ENCODE data around the gene MARCHF4. TPM values are rescaled to one million over a fixed set of nuclear protein-coding genes. Genes with fewer than 3 reads are reported as not detected.
A peak's percentile ranks its signal among the peaks of the same experiment; 100 is the strongest.

MARCHF4 gene
- total RNA-seq, 1 donor from 2014 or later, result 0.13 TPM

GRCh38 chr2:216351172-216351925, 20.9 kb downstream of the MARCHF4 start:
- DNase-seq (ENCODE audit: low read depth in 2 of 2), result no peak

- peak in 1 of 2 donors; percentile 51 for DNase-seq (ENCODE audit: low read depth in 2 of 2)
These were observed 22.0 kb downstream of the MARCHF4 start for GRCh38 chr2:216350214-216350791.

DNA sequence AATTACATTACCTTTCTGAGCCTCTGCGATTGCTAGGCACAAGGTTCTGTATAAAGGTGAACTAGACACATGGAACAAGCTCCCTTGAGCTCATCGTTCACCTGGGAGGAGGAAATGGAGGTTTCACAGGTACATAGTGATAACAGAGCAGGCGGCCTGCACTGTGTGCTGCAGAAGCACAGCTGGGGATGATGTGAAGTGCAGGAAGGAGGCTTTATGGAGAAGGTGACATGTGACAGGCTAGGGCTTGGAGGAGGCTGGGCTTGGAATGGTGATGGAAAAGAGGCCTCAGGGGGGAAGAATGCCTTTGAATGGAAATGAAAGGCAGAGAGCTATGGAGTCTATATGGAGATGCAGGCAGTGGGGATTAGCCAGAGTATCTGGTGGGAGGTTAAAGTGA, 22.9 kb downstream of the MARCHF4 start:
- DNase-seq (ENCODE audit: low read depth in 2 of 2), result no peak

DNA sequence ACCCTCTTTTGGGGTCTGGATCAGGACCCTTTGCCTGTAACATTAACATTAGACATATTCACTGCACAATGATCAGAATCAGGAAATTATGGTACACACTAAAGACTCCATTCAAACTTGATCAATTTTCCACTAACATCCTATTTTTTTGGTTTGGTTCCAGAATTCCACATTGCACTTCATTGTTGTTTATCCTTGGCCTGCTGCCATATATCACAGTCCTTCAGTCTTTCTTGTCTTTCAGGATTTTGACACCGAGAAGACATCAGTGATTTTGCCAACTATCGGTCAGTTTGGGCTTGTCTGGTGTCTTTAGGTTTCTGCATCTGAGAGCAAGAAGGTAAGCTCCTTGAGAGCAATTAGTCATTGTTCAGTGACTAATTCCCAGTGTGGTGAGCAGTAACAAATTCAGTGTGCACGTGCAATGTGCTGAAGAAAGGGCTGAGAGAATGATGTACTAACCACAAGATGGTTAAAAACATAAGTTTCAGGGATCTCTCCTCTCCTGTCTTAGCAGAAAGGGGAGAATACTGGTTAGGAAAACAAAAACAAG, 23.5 kb downstream of the MARCHF4 start:
- DNase-seq (ENCODE audit: low read depth in 2 of 2), result peak in 1 of 2 donors; percentile 61

- peak in 1 of 2 donors; percentile 50 for DNase-seq (ENCODE audit: low read depth in 2 of 2)
These were observed 25.5 kb downstream of the MARCHF4 start for GRCh38 chr2:216346781-216347180.

DNA sequence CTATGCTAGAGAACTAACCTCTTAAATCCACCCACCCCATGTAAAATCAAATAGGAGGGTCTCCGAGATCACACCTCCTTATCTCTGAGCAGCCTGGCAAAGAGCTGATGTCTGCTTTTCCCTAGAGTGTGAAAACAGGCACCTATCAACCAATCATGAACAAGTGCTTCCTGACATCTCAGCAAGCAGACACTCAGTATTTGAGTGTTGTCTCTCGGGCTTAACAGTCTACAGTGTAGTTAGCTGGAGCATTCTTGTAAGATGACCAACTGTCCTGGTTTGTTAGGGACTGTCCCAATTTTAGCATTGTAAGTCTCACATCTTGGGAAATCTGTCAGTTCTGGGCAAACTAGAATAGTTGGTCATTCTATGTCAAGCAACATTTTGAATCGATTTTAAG, 26.4 kb downstream of the MARCHF4 start:
- no peak for DNase-seq (ENCODE audit: low read depth in 2 of 2)

GRCh38 chr2:216344950-216345300, 27.4 kb downstream of the MARCHF4 start:
- no peak for DNase-seq (ENCODE audit: low read depth in 2 of 2)

GRCh38 chr2:216344206-216344949, 27.9 kb downstream of the MARCHF4 start:
- no peak for DNase-seq (ENCODE audit: low read depth in 2 of 2)

DNA sequence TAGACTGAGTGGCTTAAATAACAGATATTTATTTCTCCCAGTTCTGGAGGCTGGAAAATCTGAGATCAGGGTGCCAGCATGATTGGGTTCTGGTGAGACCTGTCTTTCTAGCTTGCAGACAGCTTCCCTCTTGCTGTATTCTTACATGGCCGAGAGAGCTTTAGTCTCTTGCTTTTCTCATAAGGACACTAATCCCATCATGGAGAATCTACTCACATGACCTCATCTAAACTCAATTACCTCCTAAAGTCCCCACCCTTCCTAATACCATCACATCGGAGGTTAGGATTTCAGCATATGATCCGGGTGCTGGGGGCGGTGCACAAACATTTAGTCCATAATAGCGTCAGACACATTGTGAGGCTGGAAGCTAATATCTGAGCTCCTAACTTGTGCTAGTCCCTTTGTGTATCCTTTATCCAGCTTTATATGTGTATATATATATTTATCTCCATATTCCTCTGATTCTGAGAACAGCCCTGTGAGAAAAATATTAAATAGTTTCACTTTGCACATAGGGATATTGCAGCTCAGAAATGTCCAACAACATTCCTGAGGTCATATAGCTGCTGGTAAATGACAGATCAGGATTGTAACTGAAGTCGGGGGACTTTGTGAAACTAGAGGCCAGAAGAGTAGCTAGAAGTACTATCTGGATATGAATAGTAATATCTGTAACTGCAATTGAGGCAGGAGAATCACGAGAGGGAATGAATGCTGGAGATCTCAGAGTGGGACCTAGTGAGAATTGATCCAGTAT, 28.9 kb downstream of the MARCHF4 start:
- no peak for DNase-seq (ENCODE audit: low read depth in 2 of 2)

GRCh38 chr2:216341121-216341520, 31.2 kb downstream of the MARCHF4 start:
- no peak for DNase-seq (ENCODE audit: low read depth in 2 of 2)

GRCh38 chr2:216340280-216340631, 32.0 kb downstream of the MARCHF4 start:
- no peak for DNase-seq (ENCODE audit: low read depth in 2 of 2)

DNA sequence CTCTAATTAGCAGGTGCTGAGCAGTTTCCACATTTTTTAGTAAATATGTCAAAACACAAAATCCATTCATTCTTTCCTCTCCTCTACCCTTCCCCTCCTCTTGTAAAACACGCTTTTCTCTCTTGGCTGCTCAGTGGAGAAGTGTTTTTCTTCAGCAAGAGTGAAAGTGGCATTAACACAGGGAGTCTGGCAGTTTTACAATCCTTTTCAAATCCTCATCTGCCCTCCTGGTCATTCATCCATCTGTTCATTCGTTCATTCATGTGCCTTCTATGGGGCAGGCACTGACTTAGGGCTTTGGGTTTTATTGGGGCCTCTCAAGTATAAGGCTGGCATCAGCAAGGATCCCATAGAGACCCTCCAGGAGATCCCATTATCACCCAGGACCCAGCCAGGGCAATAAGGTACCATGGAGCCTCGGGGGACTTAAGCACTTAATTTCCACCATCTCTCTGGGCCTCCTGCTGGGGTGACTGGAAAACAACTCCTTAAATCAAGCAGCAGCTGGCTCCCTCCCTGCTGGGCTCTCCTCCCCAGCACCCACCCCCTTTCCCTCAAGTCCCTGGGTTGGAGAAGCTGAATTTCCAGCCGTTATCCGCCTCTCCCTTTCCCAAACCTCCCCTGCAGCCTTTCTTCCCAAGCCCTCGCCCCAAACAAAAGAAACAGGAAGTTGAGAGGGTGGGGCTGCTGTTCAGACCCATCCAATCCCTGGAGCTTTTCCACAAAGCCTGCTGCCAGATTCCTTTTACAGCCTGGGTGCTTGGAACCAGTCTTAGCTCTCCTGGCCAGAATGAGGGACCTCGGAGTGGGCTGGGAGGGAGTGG, 32.6 kb downstream of the MARCHF4 start:
- peak in 1 of 2 donors; percentile 41 for DNase-seq (ENCODE audit: low read depth in 2 of 2)

- no peak for DNase-seq (ENCODE audit: low read depth in 2 of 2)
These were observed 37.0 kb downstream of the MARCHF4 start for GRCh38 chr2:216335252-216335651.

- DNase-seq (ENCODE audit: low read depth in 2 of 2), result no peak
These were observed 43.9 kb downstream of the MARCHF4 start for GRCh38 chr2:216328347-216328746.

DNA sequence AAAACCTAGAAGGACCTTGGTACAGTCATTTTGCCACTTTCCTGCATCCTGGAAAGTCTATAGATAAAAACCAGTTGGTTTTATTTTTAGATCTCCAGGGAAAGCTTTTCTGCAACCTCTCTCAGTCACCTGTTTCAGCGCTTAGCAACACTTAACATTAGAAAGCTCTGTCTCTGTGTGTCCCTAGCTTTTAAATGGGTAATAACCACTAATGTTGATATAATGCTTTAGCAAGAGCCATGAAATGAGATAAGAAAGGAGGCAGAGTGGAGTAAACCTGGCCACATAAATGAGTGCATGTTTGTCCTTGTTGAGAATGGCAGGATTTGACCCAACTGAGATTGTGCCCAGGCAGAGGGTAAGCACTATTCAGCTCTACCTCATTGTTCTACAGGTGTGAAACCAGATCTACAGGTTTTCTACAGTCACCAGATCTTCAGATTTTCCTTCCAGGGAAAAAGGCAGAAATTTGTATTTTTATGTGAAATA, 44.8 kb downstream of the MARCHF4 start:
- no peak for DNase-seq (ENCODE audit: low read depth in 2 of 2)

Other genes starting within 250 kb of the MARCHF4 start
- 9.5 and 15.6 TPM in 2 replicates for gene SMARCAL1, start 40.0 kb upstream of the MARCHF4 start, total RNA-seq
- gene RPL37A, start 126.4 kb upstream of the MARCHF4 start, total RNA-seq, result 1,529 and 2,341 TPM in 2 replicates

Measured in dermis microvascular lymphatic vessel endothelial cell (primary cell).